Hippocampal formation (tissue), 2 donors: ENCODE data around the gene EIF4B.
A peak's percentile ranks its signal among the peaks of the same experiment; 100 is the strongest.
"Not testable (repeated sequence)": the region's sequence is repeated elsewhere in the genome, so short reads cannot be mapped to it uniquely, and the experiment has no call there.

ENCODE experiments used
- DNase-seq, 2 donors: peaks; one replicate each; lab custom pipeline; 2025; lab: John Stamatoyannopoulos, UW

EIF4B gene

DNA sequence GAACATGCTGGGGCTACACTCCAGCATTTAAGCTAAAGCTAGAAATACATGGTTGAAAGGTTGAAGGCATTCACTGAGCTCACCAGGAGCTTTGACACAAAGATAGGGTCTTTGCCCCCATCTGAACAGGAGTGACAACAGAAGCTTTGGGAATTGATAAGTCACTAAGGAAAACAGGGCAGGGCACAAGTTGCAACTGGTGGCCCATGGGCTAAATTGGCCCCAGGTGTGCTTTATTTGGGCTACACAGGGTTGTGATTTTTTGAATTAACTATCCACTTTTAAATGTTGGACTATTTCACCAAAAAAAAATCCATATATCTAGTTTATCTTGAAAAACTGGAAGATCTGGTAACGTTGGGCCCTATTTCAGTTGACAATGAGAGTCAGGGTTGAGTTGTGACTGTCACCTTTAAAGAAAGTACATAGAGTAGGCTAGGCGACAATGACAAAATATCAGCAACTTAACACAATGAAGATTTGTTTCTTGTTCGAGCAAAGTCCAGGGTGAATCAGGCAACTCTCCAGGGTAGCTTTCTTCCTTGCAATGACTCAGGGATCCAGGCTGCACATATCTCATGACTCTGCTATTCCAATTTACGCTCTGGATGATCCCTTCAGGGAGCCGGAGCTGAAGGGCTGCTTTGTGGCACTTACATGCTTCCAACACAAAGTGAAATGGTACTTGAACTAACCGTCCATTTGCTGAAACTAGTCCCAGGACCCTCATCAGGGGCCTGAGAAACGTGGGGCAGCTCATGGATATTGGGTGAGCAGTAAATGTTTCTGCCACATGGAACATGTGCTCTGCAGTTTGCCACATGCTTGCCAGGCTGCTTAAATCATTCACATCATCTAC lies 13.3 kb upstream of the EIF4B start:
- DNase-seq = no peak

- DNase-seq = no peak
Observed at GRCh38 chr12:52993558-52993869, 12.7 kb upstream of the EIF4B start.

DNA sequence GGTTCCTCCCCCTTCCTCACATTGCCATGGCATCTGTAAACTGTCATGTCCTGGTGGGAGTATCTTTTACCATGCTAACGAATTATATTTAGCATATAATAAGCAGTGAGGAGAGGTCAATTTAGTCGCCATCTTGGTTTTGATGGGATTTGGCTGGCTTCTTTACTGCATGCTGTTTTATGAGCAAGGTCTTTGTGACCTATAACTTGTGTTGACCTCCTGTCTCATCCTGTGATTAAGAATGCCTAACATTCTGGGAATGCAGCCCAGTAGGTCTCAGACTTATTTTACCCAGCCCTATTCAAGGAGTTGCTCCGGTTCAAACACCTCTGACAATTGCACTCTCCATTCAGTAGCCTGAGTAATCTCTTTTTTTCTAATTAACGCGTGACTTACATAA lies 2.1 kb upstream of the EIF4B start:
- DNase-seq = no peak

- DNase-seq = no peak
Observed at GRCh38 chr12:53004582-53004981, 1.7 kb upstream of the EIF4B start.

DNA sequence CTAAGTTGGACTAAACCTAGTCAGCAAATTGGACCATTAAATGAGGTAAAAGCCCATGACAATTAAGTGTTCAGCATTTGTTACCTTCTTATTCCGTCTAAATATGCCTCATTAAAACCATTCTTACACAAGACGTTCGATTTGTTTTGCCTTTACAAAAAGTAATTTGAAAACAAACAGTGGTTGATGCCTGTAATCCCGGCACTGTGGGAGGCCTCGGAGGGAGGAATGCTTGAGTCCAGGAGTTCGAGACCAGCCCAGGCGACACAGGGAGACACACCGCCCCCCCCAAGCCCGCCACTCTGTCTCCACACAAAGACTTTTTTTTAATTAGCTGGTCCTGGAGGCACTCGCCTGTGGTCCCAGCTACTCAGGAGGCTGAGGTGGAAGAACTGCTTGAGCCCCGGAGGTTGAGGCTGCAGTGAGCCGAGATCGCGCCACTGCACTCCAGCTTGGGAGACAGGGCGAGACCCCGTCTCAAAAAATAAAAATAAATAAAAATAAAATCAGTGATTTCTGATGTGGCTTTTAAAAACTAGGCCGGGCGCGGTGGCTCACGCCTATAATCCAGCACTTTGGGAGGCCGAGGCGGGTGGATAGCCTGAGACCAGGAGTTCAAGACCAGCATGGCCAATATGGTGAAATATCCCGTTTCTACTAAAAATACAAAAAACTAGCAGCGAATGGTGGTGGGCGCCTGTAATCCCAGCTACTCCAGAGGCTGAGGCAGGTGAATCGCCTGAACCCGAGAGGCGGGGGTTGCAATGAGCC lies 856 bp upstream of the EIF4B start:
- no peak for DNase-seq

- peak; percentile 28 to 49 for DNase-seq
Observed at GRCh38 chr12:53006810-53007309, 604 bp downstream of the EIF4B start.

- no peak for DNase-seq
Observed at GRCh38 chr12:53007343-53007742, 1.1 kb downstream of the EIF4B start.

DNA sequence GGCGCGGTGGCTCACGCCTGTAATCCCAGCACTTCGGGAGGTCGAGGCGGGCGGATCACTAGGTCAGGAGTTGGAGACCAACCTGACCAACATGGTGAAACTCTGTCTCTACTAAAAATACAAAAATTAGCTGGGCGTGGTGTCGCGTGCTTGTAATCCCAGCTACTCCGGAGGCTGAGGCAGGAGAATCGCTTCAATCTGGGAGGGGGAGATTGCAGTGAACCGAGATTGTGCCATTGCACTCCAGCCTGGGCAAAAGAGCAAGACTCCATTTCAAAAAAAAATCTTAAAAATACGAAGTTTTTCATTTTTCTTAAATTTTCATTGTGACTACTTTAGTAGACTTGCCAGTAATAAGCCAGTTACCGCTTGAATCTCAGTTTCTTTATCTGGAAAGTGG lies 2.5 kb downstream of the EIF4B start:
- not testable (repeated sequence) for DNase-seq

GRCh38 chr12:53010955-53011354 lies 4.7 kb downstream of the EIF4B start:
- no peak for DNase-seq

DNA sequence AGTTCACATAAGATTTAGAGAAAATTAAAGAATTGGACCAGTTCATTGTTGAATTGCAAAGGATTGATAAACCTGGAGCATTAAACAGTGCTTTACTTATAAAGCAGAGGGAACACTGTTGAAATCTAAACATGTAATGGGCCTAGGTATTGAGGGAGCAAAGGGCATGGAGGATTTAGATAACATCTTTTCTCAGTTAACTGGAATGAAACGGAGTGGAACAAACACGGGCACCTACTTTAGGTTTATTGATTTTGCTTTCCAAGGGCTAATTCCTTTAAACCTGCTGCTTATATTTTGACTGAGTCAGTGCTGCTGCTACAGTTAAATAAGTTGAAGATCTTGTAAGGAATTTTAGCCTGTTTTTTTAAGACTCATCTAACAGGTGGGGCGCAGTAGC lies 5.6 kb downstream of the EIF4B start:
- DNase-seq = no peak

GRCh38 chr12:53012928-53013327 lies 6.7 kb downstream of the EIF4B start:
- no peak for DNase-seq

GRCh38 chr12:53014709-53015108 lies 8.5 kb downstream of the EIF4B start:
- no peak for DNase-seq

- DNase-seq = no peak
Observed at GRCh38 chr12:53025250-53025649, 19.0 kb downstream of the EIF4B start.

GRCh38 chr12:53027014-53027413 lies 20.8 kb downstream of the EIF4B start:
- DNase-seq = not testable (repeated sequence)

DNA sequence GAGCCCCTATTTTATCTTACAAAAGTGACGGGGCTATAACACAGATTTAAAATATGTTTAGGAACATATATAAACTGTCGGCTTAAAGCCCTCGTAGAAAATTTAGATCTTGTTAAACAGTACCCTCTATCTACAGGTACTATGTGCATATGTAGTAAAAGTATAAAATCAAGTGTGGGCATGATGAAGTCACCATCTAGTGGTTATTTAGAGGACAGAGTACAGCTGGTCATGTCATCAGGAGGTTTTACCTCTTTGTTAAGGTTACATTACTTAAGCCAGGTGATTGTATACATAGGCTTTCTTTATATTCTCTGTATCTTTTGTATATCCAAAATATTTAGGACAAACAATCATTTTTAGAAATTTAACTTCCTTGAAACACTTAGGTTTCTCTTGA lies 25.4 kb downstream of the EIF4B start:
- DNase-seq = no peak

DNA sequence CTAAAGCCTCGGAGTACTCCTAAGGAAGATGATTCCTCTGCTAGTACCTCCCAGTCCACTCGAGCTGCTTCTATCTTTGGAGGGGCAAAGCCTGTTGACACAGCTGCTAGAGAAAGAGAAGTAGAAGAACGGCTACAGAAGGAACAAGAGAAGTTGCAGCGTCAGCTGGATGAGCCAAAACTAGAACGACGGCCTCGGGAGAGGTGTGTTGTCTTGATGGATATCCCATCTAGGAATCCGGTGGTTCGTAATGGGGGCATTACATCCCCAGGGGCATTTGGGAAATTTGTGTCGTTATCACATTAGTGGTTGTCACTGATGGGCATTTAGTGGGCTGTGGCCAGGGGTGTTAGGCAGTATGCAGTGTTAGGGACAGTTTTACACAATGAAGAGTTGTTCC lies 27.6 kb downstream of the EIF4B start:
- DNase-seq = not testable (repeated sequence)

- no peak for DNase-seq
Observed at GRCh38 chr12:53034459-53034858, 28.2 kb downstream of the EIF4B start.

GRCh38 chr12:53036802-53037201 lies 30.5 kb downstream of the EIF4B start:
- no peak for DNase-seq

- no peak for DNase-seq
Observed at GRCh38 chr12:53039851-53040250, 33.6 kb downstream of the EIF4B start.

- DNase-seq = no peak
Observed at GRCh38 chr12:53042607-53043454, 36.6 kb downstream of the EIF4B start.

DNA sequence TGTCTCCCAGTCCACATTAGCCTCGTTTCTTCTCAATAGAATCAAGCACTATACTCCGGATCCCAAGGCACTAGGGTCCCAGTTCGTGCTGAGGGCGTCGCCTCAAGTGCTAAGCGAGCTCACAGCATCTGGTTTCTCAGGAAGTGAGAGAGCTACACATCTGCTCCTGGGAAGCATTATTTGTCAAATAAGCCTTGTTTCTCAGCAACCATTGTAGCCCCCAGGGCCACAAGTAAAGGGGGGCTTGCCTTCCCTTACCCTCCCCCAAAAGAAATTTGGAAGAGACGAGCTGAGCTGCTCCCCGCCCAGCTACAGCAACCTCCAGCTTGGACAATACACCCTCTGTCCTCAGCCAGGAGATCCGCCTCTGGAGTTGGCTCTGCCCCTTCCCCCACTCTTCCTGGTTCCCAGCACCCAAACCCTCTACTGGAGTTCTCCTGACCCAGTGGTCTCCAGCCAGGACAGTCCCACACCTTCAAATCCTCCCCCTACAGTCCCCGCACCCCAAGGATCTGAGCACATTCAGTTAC lies 37.9 kb downstream of the EIF4B start:
- peak; percentile 44 to 75 for DNase-seq
